CD4-positive, alpha-beta T cell treated with Interleukin-10 for 1 hour (primary cell): Measurements from ENCODE around the gene ERVH48-1.
"Not testable (repeated sequence)": the region's sequence is repeated elsewhere in the genome, so short reads cannot be mapped to it uniquely, and the experiment has no call there.

Source experiments
- DNase-seq: peaks from one replicate; pipeline ENCODE4 v3.0.0-alpha.2; 2020

Gene ERVH48-1

GRCh38 chr21:42938606-42938995 lies 13.2 kb upstream of the ERVH48-1 start:
- DNase-seq, result not testable (repeated sequence)

- DNase-seq, result no peak
Measured at GRCh38 chr21:42937960-42938605, 12.7 kb upstream of the ERVH48-1 start.

- DNase-seq, result not testable (repeated sequence)
Measured at GRCh38 chr21:42937034-42937940, 11.9 kb upstream of the ERVH48-1 start.

DNA sequence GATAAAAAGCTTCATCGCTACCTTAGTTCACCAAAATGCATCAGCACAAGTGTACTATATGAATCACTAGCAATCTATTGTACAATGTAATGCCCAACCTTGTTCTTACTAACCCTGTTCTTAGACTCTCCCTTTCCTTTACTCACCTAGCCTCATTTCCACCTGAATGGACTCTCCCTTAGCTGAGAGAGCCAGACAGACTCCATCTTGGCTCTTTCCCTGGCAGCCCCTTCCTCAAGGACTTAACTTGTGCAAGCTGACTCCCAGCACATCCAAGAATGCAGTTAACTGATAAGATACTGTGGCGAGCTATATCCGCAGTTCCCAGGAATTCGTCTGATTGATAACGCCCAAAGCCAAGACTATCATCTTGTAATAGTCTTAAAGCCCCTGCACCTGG lies 10.9 kb upstream of the ERVH48-1 start:
- not testable (repeated sequence) for DNase-seq

- DNase-seq, result not testable (repeated sequence)
Measured at GRCh38 chr21:42933973-42934372, 8.5 kb upstream of the ERVH48-1 start.

GRCh38 chr21:42933137-42933970 lies 7.9 kb upstream of the ERVH48-1 start:
- not testable (repeated sequence) for DNase-seq

DNA sequence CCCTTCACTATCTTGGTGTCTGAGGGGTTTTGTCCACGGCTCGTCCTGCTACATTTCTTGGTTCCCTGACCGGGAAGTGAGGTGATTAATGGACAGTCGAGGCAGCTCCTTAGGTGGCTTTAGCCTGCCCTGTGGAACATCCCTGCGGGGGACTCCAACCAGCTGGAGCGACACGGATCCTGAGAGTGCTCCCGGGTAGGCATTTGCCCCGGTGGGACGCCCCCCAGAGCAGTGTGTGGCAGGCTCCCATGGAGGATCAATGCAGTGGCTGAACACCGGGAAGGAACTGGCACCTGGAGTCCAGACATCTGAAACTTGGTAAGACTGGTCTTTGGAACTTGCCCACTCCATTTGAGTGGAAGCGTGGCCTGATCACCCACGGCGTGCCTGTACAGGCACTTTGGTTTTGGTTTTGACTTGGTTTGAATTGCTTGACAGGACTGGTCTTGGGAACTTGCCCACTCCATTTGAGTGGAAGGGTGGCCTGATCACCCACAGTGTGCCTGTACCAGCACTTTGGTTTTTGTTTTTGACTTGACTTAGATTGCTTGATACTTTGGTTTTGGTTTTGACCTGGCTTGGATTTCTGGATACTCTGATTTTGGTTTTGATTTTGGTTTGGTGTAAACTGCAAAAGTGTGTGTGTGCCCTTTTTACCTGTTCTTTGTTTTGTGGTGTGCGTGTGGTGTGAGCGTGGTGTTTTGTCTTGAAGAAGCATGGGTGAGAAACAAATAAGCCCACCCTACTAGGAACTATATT lies 7.1 kb upstream of the ERVH48-1 start:
- not testable (repeated sequence) for DNase-seq

DNA sequence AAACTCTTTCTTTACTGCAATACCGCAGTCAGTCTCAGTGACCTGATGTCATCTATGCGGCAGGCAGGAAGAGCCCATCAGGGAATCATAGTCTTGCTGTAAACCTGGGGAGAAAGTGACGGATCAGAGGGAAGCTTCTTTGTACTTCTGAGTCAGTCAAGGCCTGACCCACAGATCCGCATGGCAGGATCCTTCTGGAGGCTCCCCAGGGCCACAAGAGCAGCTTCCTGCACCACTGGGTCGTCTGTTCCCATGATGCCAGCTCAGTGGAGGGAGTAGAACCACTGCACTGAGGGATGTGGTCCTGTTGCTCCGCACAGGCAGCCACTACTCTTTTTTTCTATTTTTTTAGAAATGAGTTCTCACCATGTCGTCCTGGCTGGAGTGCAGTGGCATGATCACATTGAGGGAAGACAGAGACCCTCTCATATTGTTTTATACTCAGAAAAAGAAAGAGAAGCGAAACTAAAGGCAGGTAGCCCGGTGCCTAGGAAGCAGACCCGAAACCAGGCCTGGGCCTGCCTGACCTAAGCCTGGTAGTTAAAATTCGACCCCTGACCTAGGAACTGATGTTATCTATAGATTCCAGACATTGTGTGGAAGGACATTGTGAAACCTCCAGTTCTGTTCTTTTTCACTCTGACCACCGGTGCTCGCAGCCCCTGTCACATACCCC lies 6.3 kb upstream of the ERVH48-1 start:
- DNase-seq, result no peak

DNA sequence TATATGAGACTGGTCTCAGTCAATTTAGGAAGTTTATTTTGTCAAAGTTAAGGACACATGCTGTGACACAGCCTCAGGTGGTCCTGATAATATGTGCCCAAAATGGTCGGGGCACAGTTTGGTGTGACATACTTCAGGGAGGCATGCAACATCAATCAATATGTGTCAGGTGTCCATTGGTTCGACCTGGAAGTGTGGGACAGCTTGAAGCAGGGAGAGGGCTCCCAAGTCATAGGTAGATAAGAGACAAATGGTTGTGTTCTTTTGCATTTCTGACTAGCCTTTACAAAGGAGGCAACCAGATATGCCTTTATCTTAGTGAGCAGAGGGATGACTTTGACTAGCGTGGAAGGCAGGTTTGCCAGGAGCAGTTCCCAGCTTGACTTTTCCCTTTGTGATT lies 4.5 kb upstream of the ERVH48-1 start:
- DNase-seq, result no peak

DNA sequence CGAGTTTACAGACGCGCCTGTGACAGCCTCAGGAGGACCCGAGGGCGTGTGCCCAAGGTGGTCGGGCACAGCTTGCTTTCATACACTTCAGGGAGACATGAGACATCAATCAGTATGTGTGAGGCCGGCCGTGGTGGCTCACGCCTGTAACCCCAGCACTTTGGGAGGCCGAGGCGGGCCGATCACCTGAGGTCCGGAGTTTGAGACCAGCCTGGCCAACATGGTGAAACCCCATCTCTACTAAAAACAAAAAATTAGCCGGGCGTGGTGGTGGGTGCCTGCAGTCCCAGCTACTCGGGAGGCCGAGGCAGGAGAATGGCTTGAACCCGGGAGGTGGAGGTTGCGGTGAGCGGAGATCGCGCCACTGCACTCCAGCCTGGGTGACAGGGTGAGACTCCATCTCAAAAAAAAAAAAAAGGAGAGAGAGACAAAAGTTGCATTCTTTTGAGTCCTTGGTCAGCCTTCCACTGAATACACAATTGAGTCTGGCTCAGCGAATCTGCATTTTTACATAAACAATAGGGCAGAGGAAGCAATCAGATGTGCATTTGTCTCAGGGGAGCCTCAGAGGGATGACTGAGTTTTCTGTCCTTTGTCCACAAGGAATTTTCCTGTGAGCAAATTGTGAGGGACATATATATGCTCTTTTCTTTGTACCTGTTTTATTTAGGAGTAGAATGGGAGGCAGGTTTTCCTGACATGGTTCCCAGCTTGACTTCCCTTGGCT lies 2.2 kb upstream of the ERVH48-1 start:
- not testable (repeated sequence) for DNase-seq

DNA sequence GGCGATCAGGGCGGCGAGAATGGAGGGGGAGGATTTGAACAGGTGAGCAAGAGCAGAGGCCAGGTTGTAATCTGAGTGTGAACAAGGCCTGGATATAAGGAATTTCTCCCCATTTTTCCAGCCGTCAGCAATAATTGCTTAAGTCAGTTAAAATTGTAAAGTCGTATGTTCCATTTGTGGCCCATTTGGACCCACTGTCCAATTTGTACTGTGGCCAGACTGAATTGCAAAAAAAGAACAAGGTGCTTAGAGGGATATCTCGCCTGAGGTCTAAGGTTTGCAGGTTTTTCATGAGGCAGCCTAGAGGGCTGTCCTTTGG lies 1.0 kb downstream of the ERVH48-1 start:
- DNase-seq, result no peak

- DNase-seq, result peak; percentile 80
Measured at GRCh38 chr21:42923553-42924432, 1.6 kb downstream of the ERVH48-1 start.

- DNase-seq, result no peak
Measured at GRCh38 chr21:42922918-42923317, 2.5 kb downstream of the ERVH48-1 start.

GRCh38 chr21:42921927-42922326 lies 3.5 kb downstream of the ERVH48-1 start:
- DNase-seq, result no peak

GRCh38 chr21:42918291-42918690 lies 7.1 kb downstream of the ERVH48-1 start:
- DNase-seq, result no peak

- DNase-seq, result no peak
Measured at GRCh38 chr21:42913476-42913875, 12.0 kb downstream of the ERVH48-1 start.

GRCh38 chr21:42911920-42912319 lies 13.5 kb downstream of the ERVH48-1 start:
- not testable (repeated sequence) for DNase-seq

- DNase-seq, result not testable (repeated sequence)
Measured at GRCh38 chr21:42908484-42908883, 16.9 kb downstream of the ERVH48-1 start.

DNA sequence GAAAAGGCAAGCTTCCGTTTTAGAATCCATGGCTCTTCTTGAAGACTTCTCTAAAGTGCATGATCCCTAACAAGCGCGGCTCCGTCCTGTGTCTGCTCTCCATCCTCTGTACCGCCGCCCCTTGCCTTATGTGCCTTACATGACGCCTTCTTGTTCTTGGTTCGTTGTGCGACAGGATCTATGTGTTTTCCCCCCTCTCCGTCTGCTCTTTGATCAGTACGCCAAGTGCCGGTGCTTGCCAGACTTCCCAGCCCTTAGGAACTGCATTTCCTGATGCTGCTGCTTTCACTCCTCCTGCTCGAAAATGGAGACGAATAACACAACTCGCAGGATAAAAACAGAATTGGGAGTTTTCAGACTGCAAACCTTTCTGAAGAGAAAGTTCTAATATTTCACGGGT lies 19.2 kb downstream of the ERVH48-1 start:
- no peak for DNase-seq

DNA sequence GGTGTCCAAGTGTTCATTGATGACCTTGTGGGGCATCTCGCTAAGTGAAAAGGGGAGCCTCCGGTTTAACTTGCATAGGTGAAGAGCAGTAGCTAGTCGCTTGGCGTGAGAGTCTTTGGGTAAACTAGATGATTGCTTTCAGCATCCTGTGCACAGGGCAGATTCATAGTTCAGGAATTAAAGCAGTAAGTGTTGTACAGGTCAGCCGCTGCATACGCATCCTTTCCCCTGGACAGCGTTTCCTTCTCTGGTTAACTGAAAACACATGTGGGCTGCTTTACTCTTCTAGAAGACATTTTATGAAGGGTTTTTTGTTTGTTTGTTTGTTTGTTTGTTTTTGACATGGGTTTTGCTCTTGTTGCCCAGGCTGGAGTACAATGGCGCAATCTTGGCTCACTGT lies 20.2 kb downstream of the ERVH48-1 start:
- DNase-seq, result no peak
